SU-DHL-6 (cell line): ENCODE results near the gene BCAS3.
"Not testable (repeated sequence)": the region's sequence is repeated elsewhere in the genome, so short reads cannot be mapped to it uniquely, and the experiment has no call there.

Experiments used
- H2AFZ ChIP-seq: fragments of 200-600 bp; sonication (generic); 2 replicates; pipeline ENCODE4 v1.6.1; 2014; ENCODE audit warnings: low read depth, mild to moderate bottlenecking, moderate library complexity, mixed read lengths, antibody characterized with exemption, low read length; ENCODE audit not compliant: severe bottlenecking
- H3F3A ChIP-seq: fragments of 200-600 bp; shearing (Covaris generic); 2 replicates; pipeline ENCODE4 v1.6.0; 2016; ENCODE audit warnings: antibody characterized with exemption, mild to moderate bottlenecking; ENCODE audit not compliant: insufficient read depth
- H3K27ac ChIP-seq: fragments of 200-600 bp; sonication (generic); 2 replicates; pipeline ENCODE4 v1.5.1; 2016; ENCODE audit warnings: low read depth, mild to moderate bottlenecking, low read length, moderate library complexity, mixed read lengths
- H3K27me3 ChIP-seq: fragments of 200-600 bp; sonication (generic), shearing (Covaris generic); 2 replicates; pipeline ENCODE4 v1.6.0; 2014; ENCODE audit warnings: mild to moderate bottlenecking, low read length
- H3K36me3 ChIP-seq: fragments of 200-600 bp; sonication (generic); 2 replicates; pipeline ENCODE4 v1.6.1; 2014; ENCODE audit warnings: mild to moderate bottlenecking, low read length, mixed read lengths
- H3K4me2 ChIP-seq: fragments of 300-600, 200-600 bp; shearing (Covaris generic), sonication (generic); 2 replicates; pipeline ENCODE4 v1.6.0; 2014; ENCODE audit warnings: low read length, low read depth, mild to moderate bottlenecking; ENCODE audit not compliant: poor library complexity, severe bottlenecking
- H3K4me3 ChIP-seq: fragments of 200-600 bp; sonication (generic); 2 replicates; pipeline ENCODE4 v1.5.1; 2014; ENCODE audit warnings: antibody characterized with exemption, low read length, mild to moderate bottlenecking, mixed read lengths; ENCODE audit not compliant: insufficient read depth, poor library complexity, severe bottlenecking
- H3K79me2 ChIP-seq: fragments of 200-600 bp; sonication (generic); 2 replicates; pipeline ENCODE4 v1.6.1; 2014; ENCODE audit warnings: mild to moderate bottlenecking, low read length, moderate library complexity; ENCODE audit not compliant: insufficient read depth
- H3K9ac ChIP-seq: fragments of 200-600 bp; sonication (generic); 2 replicates; pipeline ENCODE4 v1.7.0; 2014; ENCODE audit warnings: mild to moderate bottlenecking, low read length
- H3K9me2 ChIP-seq: fragments of 200-600 bp; sonication (generic); replicated peaks from 2 replicates; pipeline ENCODE4 v1.6.1; 2014; ENCODE audit warnings: low read length; ENCODE audit not compliant: insufficient read depth
- H3K9me3 ChIP-seq: fragments of 200-600 bp; sonication (generic); 2 replicates; pipeline ENCODE4 v1.6.1; 2014; ENCODE audit warnings: low read length, mixed read lengths; ENCODE audit not compliant: insufficient read depth
- H4K20me1 ChIP-seq: fragments of 200-600 bp; sonication (generic); 2 replicates; pipeline ENCODE4 v1.6.1; 2014; ENCODE audit warnings: low read depth, mild to moderate bottlenecking, antibody characterized with exemption, low read length, moderate library complexity, mixed read lengths
- EZH2phosphoT487 ChIP-seq: fragments of 200-600 bp; sonication (generic), shearing (Covaris generic); conservative IDR thresholded peaks from 2 replicates; pipeline ENCODE4 v1.6.1; 2018; ENCODE audit warnings: mild to moderate bottlenecking, antibody characterized with exemption, low read length, moderate library complexity, mixed read lengths
- TF ChIP-seq, protein P1 (sequence below): fragments of 200-600 bp; sonication (generic); IDR thresholded peaks from one replicate; pipeline ENCODE4 v1.5.1; 2017; ENCODE audit warnings: antibody characterized with exemption, mild to moderate bottlenecking, low read length, moderate library complexity; ENCODE audit not compliant: insufficient read depth, poor library complexity, severe bottlenecking

BCAS3 gene

DNA sequence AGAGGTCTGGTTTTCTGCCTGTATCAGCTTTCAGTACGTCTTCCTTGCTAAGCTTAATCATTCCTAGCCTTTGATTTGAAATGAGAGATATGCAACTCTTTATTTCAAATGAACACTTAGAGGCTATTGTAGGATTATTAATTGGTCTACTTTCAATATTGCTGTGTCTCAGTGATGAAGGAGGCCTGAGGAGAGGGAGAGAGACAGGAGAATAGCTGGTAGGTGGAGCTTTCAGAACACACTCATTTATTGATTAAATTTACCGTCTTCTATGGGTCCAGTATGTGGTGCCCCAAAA lies 187.0 kb downstream of the BCAS3 start:
- Histone ChIP-seq H3K9ac (no peak overlapping the region), H3K4me2 (no peak overlapping the region), H3K27ac (no peak overlapping the region), H2AFZ (no peak overlapping the region), H3K36me3 (no peaks in the 10 kb centered on the region), H3K9me2 (no peaks in the 10 kb centered on the region), H3K79me2 (no peaks in the 10 kb centered on the region), H3K4me3 (no peak overlapping the region), H3K9me3 (no peaks in the 10 kb centered on the region), H4K20me1 (no peaks in the 10 kb centered on the region), H3F3A (no peaks in the 10 kb centered on the region), H3K27me3 (no peaks in the 10 kb centered on the region)
- TF ChIP-seq EZH2phosphoT487: no peak
- TF ChIP-seq, protein P1, sequence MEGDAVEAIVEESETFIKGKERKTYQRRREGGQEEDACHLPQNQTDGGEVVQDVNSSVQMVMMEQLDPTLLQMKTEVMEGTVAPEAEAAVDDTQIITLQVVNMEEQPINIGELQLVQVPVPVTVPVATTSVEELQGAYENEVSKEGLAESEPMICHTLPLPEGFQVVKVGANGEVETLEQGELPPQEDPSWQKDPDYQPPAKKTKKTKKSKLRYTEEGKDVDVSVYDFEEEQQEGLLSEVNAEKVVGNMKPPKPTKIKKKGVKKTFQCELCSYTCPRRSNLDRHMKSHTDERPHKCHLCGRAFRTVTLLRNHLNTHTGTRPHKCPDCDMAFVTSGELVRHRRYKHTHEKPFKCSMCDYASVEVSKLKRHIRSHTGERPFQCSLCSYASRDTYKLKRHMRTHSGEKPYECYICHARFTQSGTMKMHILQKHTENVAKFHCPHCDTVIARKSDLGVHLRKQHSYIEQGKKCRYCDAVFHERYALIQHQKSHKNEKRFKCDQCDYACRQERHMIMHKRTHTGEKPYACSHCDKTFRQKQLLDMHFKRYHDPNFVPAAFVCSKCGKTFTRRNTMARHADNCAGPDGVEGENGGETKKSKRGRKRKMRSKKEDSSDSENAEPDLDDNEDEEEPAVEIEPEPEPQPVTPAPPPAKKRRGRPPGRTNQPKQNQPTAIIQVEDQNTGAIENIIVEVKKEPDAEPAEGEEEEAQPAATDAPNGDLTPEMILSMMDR: no peak

- Histone ChIP-seq H3K4me3 (no peak overlapping the region), H3F3A (no peaks in the 10 kb centered on the region), H4K20me1 (no peaks in the 10 kb centered on the region), H3K4me2 (no peak overlapping the region), H3K9me3 (no peaks in the 10 kb centered on the region), H3K79me2 (no peaks in the 10 kb centered on the region), H2AFZ (no peak overlapping the region), H3K27me3 (no peaks in the 10 kb centered on the region), H3K36me3 (no peaks in the 10 kb centered on the region), H3K27ac (no peak overlapping the region), H3K9ac (no peak overlapping the region), H3K9me2 (no peaks in the 10 kb centered on the region)
- TF ChIP-seq, protein P1: no peak
- no peak for TF ChIP-seq EZH2phosphoT487
Measured at GRCh38 chr17:60874772-60875171, 197.1 kb downstream of the BCAS3 start.

GRCh38 chr17:60886731-60887613 lies 209.3 kb downstream of the BCAS3 start:
- H3F3A ChIP-seq, H3K36me3 ChIP-seq, H3K9me3 ChIP-seq, H3K27ac ChIP-seq, H4K20me1 ChIP-seq, H3K27me3 ChIP-seq, H3K4me2 ChIP-seq, H3K9me2 ChIP-seq, H3K4me3 ChIP-seq, H3K9ac ChIP-seq, H3K79me2 ChIP-seq, H2AFZ ChIP-seq: not testable (repeated sequence)

DNA sequence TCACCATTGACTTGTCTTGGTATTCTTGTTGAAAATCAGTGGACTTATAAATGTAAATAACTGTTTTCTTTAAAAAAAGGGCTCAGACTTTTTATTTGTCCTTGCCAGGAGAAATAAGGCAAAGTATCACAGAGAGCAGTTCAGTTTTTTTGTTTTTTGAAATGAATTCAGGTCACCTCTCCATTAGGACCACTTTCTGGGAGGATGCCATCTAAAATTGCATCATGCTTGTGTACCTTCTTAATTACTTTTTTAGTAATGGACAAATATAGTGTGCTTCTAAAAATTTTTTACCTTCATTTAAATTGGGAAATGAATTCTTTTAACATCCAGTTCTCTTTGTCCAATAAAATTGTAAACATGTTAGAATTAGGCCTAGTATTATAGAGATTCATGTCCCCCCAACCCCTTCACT lies 210.0 kb downstream of the BCAS3 start:
- Histone ChIP-seq H3K27ac (no peak overlapping the region), H2AFZ (no peak overlapping the region), H3K9ac (no peak overlapping the region)

More for the DNA sequence above, 210.0 kb downstream of the BCAS3 start:
- Histone ChIP-seq H3K4me3 (no peak overlapping the region), H3K36me3 (no peaks in the 10 kb centered on the region), H3K9me2 (no peaks in the 10 kb centered on the region), H3K4me2 (no peak overlapping the region), H3K9me3 (no peaks in the 10 kb centered on the region), H3K27me3 (no peaks in the 10 kb centered on the region), H3F3A (no peaks in the 10 kb centered on the region), H4K20me1 (no peaks in the 10 kb centered on the region), H3K79me2 (no peaks in the 10 kb centered on the region)
- TF ChIP-seq, protein P1: no peak
- TF ChIP-seq EZH2phosphoT487: no peak
